GM19351 (cell line): ENCODE results near the gene MEDAG.

Source experiments
- ATAC-seq: cut with Tn5 transposase; IDR thresholded peaks from one replicate; pipeline ENCODE4 v1.9.1; 2021; ENCODE audit warnings: mild to moderate bottlenecking, moderate library complexity; ENCODE audit not compliant: unreplicated experiment

The MEDAG gene

GRCh38 chr13:30872685-30873461 is 33.2 kb upstream of the MEDAG start:
- ATAC-seq: no peak

- no peak for ATAC-seq
These were observed 32.6 kb upstream of the MEDAG start for GRCh38 chr13:30873499-30873898.

- ATAC-seq: no peak
These were observed 32.0 kb upstream of the MEDAG start for GRCh38 chr13:30874111-30874510.

GRCh38 chr13:30874561-30874960 is 31.5 kb upstream of the MEDAG start:
- ATAC-seq: no peak

- no peak for ATAC-seq
These were observed 28.7 kb upstream of the MEDAG start for GRCh38 chr13:30877335-30877734.

- ATAC-seq: no peak
These were observed 25.8 kb upstream of the MEDAG start for GRCh38 chr13:30880151-30880855.

GRCh38 chr13:30880856-30881155 is 25.3 kb upstream of the MEDAG start:
- no peak for ATAC-seq

GRCh38 chr13:30881191-30881651 is 24.9 kb upstream of the MEDAG start:
- no peak for ATAC-seq

- no peak for ATAC-seq
These were observed 23.8 kb upstream of the MEDAG start for GRCh38 chr13:30882026-30882850.

GRCh38 chr13:30882996-30883766 is 22.9 kb upstream of the MEDAG start:
- ATAC-seq: no peak

GRCh38 chr13:30884543-30884942 is 21.5 kb upstream of the MEDAG start:
- no peak for ATAC-seq

GRCh38 chr13:30889196-30889690 is 16.8 kb upstream of the MEDAG start:
- ATAC-seq: no peak

GRCh38 chr13:30892966-30893365 is 13.1 kb upstream of the MEDAG start:
- no peak for ATAC-seq

GRCh38 chr13:30895773-30896172 is 10.3 kb upstream of the MEDAG start:
- ATAC-seq: no peak

GRCh38 chr13:30898070-30898469 is 8.0 kb upstream of the MEDAG start:
- no peak for ATAC-seq

GRCh38 chr13:30898678-30899241 is 7.3 kb upstream of the MEDAG start:
- ATAC-seq: no peak

GRCh38 chr13:30900436-30900835 is 5.6 kb upstream of the MEDAG start:
- ATAC-seq: no peak

- no peak for ATAC-seq
These were observed 4.9 kb upstream of the MEDAG start for GRCh38 chr13:30900952-30901749.

GRCh38 chr13:30904043-30904442 is 2.0 kb upstream of the MEDAG start:
- no peak for ATAC-seq
